ENCODE data around the gene ZBED4. TPM values are rescaled to one million over a fixed set of nuclear protein-coding genes. Genes with fewer than 3 reads are reported as not detected.

ZBED4 gene
- total and polyA plus RNA-seq, 2 of the 13 experiments (the other 11 are each of a cell fraction or from before 2014, with no cell fraction given): 5.4 to 9.6 TPM

DNA sequence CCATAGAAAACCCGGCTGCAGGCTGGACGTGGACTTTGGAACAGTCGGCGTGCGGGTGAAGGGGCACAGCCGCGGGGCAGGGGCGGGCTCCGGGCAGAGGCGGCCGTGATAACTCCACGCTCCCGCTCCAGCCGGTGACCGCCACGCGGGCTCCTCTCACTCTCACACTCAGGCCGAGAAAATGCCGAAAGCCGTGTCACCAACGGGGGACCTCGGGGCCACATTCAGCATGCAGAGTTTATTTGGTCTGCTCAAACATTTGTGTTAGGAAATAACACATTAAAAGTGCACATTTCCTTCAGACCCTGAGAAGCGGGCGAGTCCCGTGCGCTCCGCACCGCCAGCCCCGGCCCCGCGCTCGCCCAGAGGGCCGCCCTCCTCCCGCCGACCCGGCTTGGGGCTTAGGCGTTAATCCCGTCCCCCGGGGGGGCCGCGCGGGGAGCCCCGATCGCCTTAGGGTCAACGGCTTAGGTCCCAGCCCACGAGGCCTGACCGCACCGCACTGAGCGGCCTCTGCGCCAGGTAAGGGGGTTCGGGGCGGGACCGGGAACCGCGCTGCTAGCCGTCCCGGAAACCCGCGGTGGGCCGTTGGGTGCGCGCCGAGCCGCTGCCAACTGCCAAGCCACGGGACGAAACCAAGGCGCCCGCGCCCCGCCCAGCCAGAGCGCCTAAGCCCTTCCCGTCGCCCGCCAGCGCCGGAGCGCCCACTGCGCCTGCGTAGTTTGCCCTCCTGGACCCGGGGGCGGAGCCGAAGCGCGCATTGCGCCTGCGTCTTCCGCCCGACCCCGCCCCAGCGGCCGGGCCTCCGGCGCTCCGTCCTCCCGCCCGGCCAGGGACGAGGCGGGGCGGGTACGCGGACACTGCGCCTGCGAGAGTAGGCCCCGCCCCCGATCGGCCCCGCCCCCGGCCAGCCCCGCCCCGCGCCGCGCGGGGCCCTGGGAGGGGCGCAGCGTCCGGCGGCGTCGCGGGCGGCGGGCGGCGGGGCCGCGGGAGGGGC lies at the start of gene ZBED4 (continued):
- TF ChIP-seq, protein P1, sequence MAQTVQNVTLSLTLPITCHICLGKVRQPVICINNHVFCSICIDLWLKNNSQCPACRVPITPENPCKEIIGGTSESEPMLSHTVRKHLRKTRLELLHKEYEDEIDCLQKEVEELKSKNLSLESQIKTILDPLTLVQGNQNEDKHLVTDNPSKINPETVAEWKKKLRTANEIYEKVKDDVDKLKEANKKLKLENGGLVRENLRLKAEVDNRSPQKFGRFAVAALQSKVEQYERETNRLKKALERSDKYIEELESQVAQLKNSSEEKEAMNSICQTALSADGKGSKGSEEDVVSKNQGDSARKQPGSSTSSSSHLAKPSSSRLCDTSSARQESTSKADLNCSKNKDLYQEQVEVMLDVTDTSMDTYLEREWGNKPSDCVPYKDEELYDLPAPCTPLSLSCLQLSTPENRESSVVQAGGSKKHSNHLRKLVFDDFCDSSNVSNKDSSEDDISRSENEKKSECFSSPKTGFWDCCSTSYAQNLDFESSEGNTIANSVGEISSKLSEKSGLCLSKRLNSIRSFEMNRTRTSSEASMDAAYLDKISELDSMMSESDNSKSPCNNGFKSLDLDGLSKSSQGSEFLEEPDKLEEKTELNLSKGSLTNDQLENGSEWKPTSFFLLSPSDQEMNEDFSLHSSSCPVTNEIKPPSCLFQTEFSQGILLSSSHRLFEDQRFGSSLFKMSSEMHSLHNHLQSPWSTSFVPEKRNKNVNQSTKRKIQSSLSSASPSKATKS (CRISPR knock-in tag; IDR thresholded peaks at IDR 0.05): no peak
- TF ChIP-seq SAFB2 (CRISPR knock-in tag; IDR thresholded peaks at IDR 0.05; ENCODE audit: borderline replicate concordance, low read depth): peak; percentile 74; the same call in 1 of the 2 replicates
- TF ChIP-seq, protein P2, sequence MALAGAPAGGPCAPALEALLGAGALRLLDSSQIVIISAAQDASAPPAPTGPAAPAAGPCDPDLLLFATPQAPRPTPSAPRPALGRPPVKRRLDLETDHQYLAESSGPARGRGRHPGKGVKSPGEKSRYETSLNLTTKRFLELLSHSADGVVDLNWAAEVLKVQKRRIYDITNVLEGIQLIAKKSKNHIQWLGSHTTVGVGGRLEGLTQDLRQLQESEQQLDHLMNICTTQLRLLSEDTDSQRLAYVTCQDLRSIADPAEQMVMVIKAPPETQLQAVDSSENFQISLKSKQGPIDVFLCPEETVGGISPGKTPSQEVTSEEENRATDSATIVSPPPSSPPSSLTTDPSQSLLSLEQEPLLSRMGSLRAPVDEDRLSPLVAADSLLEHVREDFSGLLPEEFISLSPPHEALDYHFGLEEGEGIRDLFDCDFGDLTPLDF (CRISPR knock-in tag; IDR thresholded peaks at IDR 0.05): peak; percentile 42; the same call in 1 of the 2 replicates
- no peak for TF ChIP-seq NFIC (IDR thresholded peaks at IDR 0.05; ENCODE audit: low read length)
- TF ChIP-seq, protein P3, sequence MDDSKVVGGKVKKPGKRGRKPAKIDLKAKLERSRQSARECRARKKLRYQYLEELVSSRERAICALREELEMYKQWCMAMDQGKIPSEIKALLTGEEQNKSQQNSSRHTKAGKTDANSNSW (CRISPR knock-in tag; IDR thresholded peaks at IDR 0.05; ENCODE audit: borderline replicate concordance): no peak
- TF ChIP-seq ZNF776 (CRISPR knock-in tag; IDR thresholded peaks at IDR 0.05): peak; percentile 57; the same call in 1 of the 2 replicates
- TF ChIP-seq ZNF446 (CRISPR knock-in tag; IDR thresholded peaks at IDR 0.05): peak; percentile 85
- TF ChIP-seq, protein P4, sequence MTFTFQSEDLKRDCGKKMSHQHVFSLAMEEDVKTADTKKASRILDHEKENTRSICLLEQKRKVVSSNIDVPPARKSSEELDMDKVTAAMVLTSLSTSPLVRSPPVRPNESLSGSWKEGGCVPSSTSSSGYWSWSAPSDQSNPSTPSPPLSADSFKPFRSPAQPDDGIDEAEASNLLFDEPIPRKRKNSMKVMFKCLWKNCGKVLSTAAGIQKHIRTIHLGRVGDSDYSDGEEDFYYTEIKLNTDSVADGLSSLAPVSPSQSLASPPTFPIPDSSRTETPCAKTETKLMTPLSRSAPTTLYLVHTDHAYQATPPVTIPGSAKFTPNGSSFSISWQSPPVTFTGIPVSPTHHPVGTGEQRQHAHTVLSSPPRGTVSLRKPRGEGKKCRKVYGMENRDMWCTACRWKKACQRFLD (CRISPR knock-in tag; IDR thresholded peaks at IDR 0.05; ENCODE audit: borderline replicate concordance): peak; percentile 87; the same call in 1 of the 2 replicates
- TF ChIP-seq, protein P5, sequence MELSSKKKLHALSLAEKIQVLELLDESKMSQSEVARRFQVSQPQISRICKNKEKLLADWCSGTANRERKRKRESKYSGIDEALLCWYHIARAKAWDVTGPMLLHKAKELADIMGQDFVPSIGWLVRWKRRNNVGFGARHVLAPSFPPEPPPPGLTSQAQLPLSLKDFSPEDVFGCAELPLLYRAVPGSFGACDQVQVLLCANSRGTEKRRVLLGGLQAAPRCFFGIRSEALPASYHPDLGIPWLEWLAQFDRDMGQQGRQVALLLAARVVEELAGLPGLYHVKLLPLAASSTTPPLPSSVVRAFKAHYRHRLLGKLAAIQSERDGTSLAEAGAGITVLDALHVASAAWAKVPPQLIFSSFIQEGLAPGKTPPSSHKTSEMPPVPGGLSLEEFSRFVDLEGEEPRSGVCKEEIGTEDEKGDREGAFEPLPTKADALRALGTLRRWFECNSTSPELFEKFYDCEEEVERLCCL (CRISPR knock-in tag; IDR thresholded peaks at IDR 0.05; ENCODE audit: borderline replicate concordance): no peak
- peak; percentile 68 for TF ChIP-seq SAP130 (CRISPR knock-in tag; IDR thresholded peaks at IDR 0.05; ENCODE audit: low read depth)
- TF ChIP-seq ZNF563 (CRISPR knock-in tag; IDR thresholded peaks at IDR 0.05): peak; percentile 93
- peak; percentile 93 for TF ChIP-seq SRY (CRISPR knock-in tag; IDR thresholded peaks at IDR 0.05)
- no peak; a peak in 1 of 4 replicates for TF ChIP-seq KLF16 (CRISPR knock-in tag; IDR thresholded peaks at IDR 0.05)
- TF ChIP-seq ELF4 (CRISPR knock-in tag; IDR thresholded peaks at IDR 0.05; ENCODE audit: borderline replicate concordance): no peak
- no peak for TF ChIP-seq ZNF841 (CRISPR knock-in tag; IDR thresholded peaks at IDR 0.05; ENCODE audit: borderline replicate concordance)
- TF ChIP-seq FOXK1 (CRISPR knock-in tag; IDR thresholded peaks at IDR 0.05; ENCODE audit: borderline replicate concordance, low read depth): peak; percentile 30; the same call in 1 of the 2 replicates
- TF ChIP-seq ZEB1 (IDR thresholded peaks at IDR 0.05; ENCODE audit: insufficient replicate concordance, low read depth): no peak
- no peak for TF ChIP-seq ZNF441 (CRISPR knock-in tag; IDR thresholded peaks at IDR 0.05; ENCODE audit: borderline replicate concordance)
- TF ChIP-seq NAIF1 (CRISPR knock-in tag; IDR thresholded peaks at IDR 0.05; ENCODE audit: borderline replicate concordance): no peak
- TF ChIP-seq MED1 (CRISPR knock-in tag; IDR thresholded peaks at IDR 0.05): peak; percentile 43; the same call in 1 of the 2 replicates
- TF ChIP-seq ZBTB3 (CRISPR knock-in tag; IDR thresholded peaks at IDR 0.05; ENCODE audit: borderline replicate concordance, low read depth): peak; percentile 66; the same call in 1 of the 2 replicates

Data from HepG2 (cell line).